ENCODE results near the gene TDRD15.
"Not testable (repeated sequence)": the region's sequence is repeated elsewhere in the genome, so short reads cannot be mapped to it uniquely, and the experiment has no call there.

TDRD15 gene

DNA sequence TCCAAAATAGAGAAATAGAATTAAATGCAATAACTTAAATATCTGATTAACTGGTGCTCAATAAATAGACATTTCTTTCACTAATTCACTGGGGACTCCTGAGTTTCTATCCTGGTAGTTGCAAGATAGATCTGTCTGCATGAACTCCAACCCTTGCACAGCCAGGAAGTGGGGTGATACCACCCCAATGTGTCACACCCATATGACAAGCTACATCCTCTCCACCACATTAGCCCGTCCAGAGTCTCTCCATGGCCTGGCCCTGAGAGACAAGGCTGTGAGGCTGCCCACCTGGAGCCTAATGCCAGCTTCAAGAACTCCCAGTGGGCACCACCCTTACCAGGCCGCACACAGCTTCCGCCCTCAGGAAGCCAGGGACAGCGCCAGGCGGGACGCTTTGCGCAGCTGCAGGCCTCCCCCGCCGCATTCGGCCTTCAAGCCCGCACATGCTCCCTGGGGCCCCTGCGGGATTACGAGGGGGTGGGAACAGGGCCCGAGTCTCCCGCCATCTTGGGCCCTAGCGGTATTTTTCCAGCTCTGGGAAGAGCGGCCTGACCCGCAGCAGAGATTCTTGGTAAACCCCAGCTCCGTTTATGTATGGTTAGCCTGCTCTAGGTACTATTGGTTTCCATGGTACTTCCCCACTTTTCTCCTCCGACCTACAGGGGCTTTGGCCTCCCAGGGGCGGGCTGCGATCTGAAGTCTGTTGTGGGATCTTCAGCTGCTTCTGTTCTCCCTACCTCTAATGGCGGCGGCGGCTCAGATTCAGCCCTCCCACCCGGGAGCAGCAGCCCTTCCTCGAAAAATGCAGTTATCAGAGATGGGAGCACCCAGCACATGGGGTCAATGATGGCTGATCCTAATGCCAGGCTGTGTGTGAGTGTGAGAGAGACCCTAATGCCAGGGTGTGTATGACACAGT is at the start of gene TDRD15:
TDRD15 (plus strand) TSS at position 496 of the 921 bp plus-strand sequence. CDS start 13,500 bp downstream, outside the sequence.
- DNase-seq = no peak

DNA sequence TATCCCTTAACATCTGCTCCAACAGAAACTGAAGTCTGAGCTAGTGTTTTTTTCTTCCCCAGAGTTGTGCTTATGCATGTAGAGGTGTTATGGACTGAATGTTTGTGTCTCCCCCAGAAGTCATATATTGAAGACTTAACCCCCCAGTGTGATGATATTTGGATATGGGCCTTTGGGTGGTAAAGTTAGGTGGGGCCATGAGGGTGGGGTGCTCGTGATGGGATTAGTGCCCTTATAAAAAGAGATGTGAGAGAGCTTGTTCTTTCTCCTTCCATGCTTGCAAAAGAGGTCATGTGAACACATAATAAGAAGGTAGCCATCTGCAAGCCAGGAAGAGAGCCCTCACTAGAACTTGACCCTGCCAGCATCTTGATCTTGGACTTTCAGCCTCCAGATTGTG is 45.5 kb upstream of the TDRD15 start:
- DNase-seq = no peak

GRCh38 chr2:21083482-21083881 is 40.3 kb upstream of the TDRD15 start:
- no peak for DNase-seq

GRCh38 chr2:21084401-21084800 is 39.4 kb upstream of the TDRD15 start:
- DNase-seq = no peak

DNA sequence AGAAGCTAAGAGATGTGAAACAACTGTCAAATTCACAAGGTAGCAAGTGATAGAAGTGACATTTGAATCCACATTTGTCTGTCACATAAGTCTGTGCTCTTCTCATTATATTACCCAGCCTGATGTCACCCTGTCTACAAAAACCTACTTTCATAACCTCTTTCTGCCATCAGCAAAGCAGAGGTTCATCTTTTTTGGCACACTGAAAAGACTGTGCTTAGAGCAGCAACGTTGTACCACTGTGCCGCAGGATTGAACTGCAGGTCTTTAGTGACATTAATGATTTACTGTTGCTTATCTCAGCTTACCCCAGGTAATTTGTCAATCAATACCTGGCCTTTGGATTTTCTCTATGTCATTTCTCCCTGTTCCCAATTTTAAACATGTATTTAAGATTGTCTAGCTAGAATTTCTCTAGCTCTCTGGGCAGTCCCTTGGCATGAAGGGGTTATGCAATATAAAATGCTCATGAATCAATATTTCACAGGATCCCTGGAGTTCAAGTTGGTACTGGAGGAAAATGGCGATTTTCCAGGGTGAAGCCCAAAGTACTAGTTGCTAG is 31.4 kb upstream of the TDRD15 start:
- DNase-seq = no peak

DNA sequence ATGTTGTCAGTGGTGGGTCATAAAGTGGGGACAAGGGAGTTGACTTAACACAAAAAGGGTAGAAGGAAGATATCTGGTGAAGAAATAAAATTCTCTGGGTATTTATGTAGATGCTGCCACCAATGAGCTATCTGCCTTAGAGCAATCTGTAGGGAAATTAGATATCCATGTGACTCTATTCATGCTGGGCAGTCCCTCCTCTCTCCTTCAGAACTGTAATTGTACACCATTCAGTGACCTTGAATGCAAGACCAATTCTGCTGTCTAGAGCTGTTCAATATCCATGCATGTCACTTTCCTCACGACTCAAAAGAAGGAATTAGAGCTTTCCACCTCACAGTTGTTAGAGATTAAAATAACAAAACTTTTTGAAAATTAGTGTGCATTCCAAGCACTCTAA is 28.6 kb upstream of the TDRD15 start:
- no peak for DNase-seq

- DNase-seq = no peak
Measured at GRCh38 chr2:21095714-21096113, 28.1 kb upstream of the TDRD15 start.

- no peak for DNase-seq
Measured at GRCh38 chr2:21096458-21096857, 27.3 kb upstream of the TDRD15 start.

DNA sequence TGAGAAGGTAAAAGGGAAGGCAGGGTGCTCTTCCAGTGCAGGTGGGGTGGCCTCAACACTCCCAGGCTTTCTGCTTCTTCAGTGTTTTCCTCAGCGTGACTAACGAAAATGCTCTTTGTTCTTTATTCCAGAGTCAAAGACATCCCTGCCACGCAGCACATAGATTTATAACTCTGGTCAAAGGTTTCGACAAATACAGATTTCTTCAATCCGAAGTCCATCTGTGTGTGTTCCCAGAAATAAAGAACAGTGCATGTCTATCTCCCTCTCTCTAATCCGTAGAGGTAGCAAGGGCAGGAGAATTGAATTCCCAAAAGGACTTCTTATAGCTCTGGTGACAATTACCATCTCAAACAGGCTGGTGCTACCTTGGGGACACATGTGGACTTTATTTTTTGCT is 26.4 kb upstream of the TDRD15 start:
- no peak for DNase-seq

GRCh38 chr2:21098294-21098693 is 25.5 kb upstream of the TDRD15 start:
- no peak for DNase-seq

GRCh38 chr2:21099281-21099907 is 24.4 kb upstream of the TDRD15 start:
- DNase-seq = no peak

GRCh38 chr2:21101514-21102155 is 22.1 kb upstream of the TDRD15 start:
- DNase-seq = not testable (repeated sequence)

DNA sequence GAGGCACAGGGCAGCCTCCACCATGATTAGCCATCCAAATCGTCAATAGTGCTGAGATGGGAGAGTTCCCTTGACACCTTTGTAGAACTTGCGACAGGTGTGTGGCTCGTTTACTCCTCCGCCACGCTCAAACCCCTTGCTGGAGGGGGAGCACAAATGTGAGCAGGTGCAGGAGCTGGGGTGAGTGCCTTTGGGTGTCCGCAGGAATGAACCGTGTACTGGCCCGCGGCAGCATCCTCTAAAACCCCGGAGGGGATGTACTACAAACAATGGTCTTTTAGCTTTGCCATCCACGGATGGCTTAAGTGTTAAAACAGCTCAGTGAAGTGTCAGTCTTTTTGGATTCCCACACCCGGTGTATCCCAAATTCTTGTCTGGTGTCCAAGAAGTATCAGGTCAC is 21.4 kb upstream of the TDRD15 start:
- DNase-seq = no peak

GRCh38 chr2:21103274-21103891 is 20.4 kb upstream of the TDRD15 start:
- DNase-seq = no peak

DNA sequence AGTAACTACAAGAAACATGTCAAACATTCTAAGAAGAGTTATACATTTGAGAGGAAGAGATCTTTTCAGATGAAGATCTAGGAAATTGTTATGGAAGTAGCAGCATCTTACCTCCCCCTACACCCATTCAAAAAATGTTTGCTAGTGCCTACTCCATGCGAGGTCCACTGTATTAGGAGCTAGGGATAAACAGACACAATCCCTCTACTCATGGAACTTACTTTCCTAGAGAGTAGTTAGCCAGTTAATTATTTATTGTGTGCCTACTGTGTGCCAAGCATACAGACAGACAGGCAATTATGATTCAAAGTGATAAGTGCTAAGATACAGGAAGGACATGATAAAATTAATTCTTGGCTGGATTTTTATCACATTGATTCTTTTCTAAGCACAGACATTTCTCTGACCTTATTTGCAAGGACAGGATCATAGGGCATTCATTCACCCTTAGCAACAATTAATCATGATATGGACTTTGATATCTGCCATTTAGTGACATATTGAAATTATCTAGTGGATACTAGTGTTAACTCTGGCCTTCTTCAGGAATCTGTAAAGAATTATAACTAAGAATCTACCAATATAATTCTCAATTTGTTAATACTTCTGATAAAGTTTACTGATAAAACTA is 19.6 kb upstream of the TDRD15 start:
- DNase-seq = no peak

GRCh38 chr2:21111012-21111411 is 12.8 kb upstream of the TDRD15 start:
- no peak for DNase-seq

GRCh38 chr2:21117688-21118087 is 6.1 kb upstream of the TDRD15 start:
- no peak for DNase-seq

DNA sequence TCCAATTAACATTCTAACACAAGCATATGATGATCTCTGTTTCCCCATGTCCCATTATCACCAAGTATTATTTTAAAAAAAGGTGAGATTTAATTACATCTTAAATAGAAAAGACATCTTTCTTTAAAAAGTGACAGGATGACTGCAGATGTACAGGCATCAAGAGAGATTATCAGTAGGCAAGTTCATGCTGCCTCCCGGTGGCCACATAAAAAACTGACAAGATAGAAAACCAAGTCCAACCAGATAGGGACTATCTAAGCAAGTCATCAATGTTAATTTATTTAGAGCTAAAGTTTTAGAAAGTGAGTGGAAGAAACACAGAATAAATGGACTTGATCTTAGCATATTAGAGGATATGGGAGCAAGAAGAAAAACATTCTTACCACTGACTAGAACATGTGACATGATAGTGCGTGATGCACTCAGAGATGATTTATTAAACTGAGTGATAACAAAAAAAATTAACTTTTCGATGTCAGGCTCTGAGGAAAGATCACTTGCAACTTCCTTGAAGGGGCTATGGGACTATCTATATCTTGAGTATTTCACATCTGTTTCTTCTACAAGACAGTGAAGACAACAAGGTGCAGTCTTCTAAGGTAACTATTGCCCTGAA is 5.4 kb upstream of the TDRD15 start:
- no peak for DNase-seq

DNA sequence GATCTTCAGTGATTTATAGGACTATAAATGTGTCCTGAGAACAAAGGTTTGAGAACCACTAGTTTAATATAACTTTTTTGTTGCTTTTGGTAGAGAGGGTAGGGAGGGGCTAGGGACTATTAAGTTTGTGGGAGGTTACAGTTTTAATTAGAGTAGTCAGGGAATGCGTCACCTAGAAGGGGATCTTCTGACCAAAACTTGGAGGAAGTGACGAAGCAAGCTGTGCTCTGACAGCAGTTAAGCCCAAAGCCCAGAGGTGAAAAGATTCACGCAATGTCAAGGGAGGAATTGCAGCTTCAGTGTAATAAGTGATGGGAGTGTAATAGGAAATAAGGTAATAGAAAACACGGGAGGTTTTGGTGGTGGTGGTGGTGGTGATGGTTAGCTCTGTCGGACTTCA is 8.1 kb downstream of the TDRD15 start:
- no peak for DNase-seq

- DNase-seq = no peak
Measured at GRCh38 chr2:21135585-21135984, 11.8 kb downstream of the TDRD15 start.

- DNase-seq = no peak
Measured at GRCh38 chr2:21142149-21142548, 18.4 kb downstream of the TDRD15 start.

DNA sequence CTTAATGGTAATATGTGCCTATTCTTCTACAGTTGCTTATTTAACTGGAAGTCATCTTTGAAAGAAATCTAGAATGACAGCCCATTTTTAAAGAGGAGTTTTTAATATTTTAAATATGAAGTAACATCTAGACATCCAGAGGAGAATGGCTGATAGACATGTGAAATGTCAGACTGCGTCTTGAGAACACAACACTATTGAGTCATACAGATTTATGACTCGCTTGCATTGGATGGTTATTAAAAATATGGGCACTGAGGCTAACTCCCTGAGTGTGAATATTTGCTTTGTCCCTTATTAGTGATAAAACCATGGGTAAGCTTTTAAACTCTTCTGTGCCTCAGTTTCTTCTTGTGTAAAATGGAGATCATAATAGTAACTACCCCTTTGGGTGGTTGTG is 22.9 kb downstream of the TDRD15 start:
- no peak for DNase-seq
